ENCODE measurements around the gene GLP2R.

GLP2R gene

DNA sequence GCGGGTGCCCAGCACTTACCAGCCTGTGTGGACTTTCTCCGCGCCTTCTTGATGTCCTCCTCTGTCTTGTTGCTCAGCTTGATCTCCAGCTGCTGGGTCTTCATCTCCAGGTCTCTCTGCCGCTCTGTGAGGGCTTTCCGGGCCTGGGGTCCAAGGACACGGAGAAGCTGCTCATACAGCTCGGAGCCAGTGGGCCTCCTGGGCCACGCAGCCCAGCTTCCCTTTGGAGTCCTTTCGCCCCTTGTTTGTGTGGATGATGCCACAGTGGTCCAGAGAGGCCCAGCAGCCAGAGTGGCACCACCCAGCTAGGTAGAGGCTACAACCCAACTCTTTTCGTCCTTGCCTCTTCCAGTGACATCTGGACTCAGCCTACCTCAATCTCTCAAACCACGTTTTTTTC is 99.7 kb downstream of the GLP2R start:
- Histone ChIP-seq H3K27ac (ENCODE audit: low read depth, low read length) (no peak overlapping the region), H3K9ac (ENCODE audit: low read length) (no peak overlapping the region), H3K36me3 (ENCODE audit: control insufficient read depth, insufficient read depth, low read length) (peaks cover 5% of the 10 kb centered on the region), H3K27me3 (ENCODE audit: control insufficient read depth, insufficient read depth, low read length) (no peaks in the 10 kb centered on the region), H3K4me1 (ENCODE audit: control insufficient read depth, insufficient read depth, low read length) (peaks cover 3% of the 10 kb centered on the region), H3K4me3 (ENCODE audit: low read length) (no peak overlapping the region)

DNA sequence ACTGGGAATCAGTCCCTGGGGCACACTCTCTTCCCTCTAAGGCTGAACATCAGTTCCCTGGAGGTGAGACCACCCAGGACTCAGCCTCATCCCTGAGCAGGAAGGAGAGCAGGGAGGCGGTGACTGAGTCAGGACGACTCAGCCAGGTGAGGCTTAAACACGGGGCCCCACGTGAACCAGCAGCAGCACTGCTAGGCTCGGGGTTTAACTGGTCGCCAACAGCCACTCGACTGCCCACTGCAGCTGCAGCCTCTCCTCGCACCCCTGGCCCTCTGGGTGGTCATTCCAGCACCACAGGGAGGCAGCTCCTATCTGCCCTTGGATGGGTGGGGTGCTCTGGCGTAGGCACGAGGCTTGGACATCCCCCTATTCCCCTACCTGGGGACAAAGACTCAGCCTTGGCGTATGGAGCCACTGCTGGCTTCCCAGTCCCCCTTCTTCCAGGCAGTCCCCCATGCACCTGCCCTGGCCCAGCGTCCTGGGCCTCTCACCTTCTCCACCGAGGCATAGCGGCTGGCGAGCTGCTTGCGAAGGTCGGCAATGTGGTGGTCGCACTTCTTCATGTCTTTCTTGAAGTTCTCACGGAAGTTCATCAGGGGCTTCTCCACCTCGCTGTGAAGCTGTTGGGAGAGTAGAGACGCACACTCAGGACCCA is 100.6 kb downstream of the GLP2R start:
- Histone ChIP-seq H3K36me3 (ENCODE audit: control insufficient read depth, insufficient read depth, low read length) (peaks cover 5% of the 10 kb centered on the region), H3K27ac (ENCODE audit: low read depth, low read length) (no peak overlapping the region)

DNA sequence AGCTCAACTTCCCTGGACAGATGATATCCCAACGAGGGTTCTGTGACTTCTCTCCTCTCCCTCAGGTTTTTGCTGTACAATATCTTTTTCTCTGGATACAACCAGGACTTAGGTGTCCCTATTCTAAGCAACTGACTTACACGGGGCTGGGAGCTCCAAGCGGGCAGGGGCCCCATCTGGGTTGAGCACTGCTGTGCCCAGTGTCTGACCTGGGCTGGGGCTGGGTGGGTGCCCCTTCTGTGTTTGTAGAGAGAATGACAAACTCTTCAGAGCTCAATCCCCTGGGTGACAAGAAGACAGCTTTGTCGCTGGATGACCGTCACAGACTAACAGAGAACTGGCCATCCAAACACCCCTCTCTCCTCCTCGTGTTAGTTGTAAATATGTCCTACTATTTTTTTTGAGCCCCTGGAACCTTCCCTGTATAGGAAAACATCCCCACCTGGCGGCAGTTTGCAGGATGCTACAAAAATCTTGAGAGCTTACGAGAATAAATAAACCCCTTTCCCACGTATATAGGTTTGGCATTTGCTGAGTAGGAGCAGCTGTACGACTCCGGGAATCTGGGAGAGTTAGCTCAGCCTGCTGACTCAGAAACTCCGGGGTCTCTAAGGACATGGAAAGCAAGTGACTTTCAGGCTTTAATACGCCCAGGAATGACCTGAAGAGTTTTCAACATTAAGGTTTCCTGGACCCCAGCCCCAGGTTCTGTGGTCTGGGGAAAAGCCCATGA is 103.0 kb downstream of the GLP2R start:
- H3K27me3 ChIP-seq (ENCODE audit: control insufficient read depth, insufficient read depth, low read length): no peaks in the 10 kb centered on the region
- H3K4me1 ChIP-seq (ENCODE audit: control insufficient read depth, insufficient read depth, low read length): peaks cover 3% of the 10 kb centered on the region
- no peak overlapping the region for H3K9ac ChIP-seq (ENCODE audit: low read length)
- no peak overlapping the region for H3K4me3 ChIP-seq (ENCODE audit: low read length)
- H3K27ac ChIP-seq (ENCODE audit: low read depth, low read length): no peak overlapping the region
- peaks cover 6% of the 10 kb centered on the region for H3K36me3 ChIP-seq (ENCODE audit: control insufficient read depth, insufficient read depth, low read length)

More for the DNA sequence above, 100.6 kb downstream of the GLP2R start:
- no peaks in the 10 kb centered on the region for H3K27me3 ChIP-seq (ENCODE audit: control insufficient read depth, insufficient read depth, low read length)
- H3K9ac ChIP-seq (ENCODE audit: low read length): no peak overlapping the region
- peaks cover 3% of the 10 kb centered on the region for H3K4me1 ChIP-seq (ENCODE audit: control insufficient read depth, insufficient read depth, low read length)
- no peak overlapping the region for H3K4me3 ChIP-seq (ENCODE audit: low read length)

DNA sequence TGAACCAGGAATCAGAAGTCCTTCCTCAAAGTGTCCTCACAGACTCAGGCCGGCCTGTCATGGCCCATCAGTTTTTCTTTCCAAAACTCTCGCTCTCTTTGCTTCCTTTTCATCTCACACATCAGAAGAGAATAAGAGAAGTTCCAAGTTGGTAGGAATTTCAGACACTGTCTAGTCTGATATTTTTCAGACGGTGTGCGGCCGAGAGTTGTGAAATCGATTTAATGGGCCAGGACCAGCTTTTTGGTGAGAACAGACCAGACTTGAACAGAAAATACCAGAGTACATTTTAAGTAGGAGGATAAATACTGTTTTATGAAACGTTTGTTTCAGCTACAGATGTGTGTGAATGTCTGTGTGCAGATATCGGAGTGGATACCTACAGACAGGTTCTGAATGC is 104.1 kb downstream of the GLP2R start:
- no peak overlapping the region for H3K4me3 ChIP-seq (ENCODE audit: low read length)
- no peaks in the 10 kb centered on the region for H3K27me3 ChIP-seq (ENCODE audit: control insufficient read depth, insufficient read depth, low read length)
- no peak overlapping the region for H3K9ac ChIP-seq (ENCODE audit: low read length)
- no peak overlapping the region for H3K27ac ChIP-seq (ENCODE audit: low read depth, low read length)
- peaks cover 9% of the 10 kb centered on the region for H3K36me3 ChIP-seq (ENCODE audit: control insufficient read depth, insufficient read depth, low read length)
- no peaks in the 10 kb centered on the region for H3K4me1 ChIP-seq (ENCODE audit: control insufficient read depth, insufficient read depth, low read length)

DNA sequence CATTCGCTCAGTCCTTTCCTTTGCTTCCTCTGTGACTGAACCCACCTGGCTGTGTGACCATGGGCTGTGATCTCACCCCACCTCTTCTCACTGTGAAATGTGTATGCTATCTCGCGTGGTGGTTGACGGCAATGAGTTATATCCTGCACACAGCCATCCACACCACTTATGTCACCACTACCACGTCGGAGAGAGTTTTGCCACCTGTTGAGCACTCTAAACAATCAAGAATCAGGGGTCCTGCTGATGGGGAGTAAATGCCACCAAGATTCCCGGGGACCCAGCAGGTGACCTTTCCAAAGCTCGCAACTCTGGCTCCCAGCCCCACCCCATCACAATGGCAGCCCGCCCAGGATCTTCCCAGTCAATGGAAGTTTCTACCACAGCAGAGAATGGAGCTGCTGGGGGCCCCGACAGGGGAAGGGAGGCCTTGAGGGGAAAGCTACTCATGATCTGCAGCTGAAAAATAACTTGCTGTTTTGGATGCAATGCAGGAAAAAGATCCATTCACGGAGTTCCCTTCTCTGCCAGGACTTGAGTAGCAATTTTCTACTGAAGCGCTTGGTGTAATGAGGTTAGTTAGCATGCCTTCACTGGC is 105.5 kb downstream of the GLP2R start:
- Histone ChIP-seq H3K27me3 (ENCODE audit: control insufficient read depth, insufficient read depth, low read length) (no peaks in the 10 kb centered on the region), H3K4me1 (ENCODE audit: control insufficient read depth, insufficient read depth, low read length) (no peaks in the 10 kb centered on the region), H3K27ac (ENCODE audit: low read depth, low read length) (no peak overlapping the region), H3K4me3 (ENCODE audit: low read length) (no peak overlapping the region), H3K9ac (ENCODE audit: low read length) (no peak overlapping the region), H3K36me3 (ENCODE audit: control insufficient read depth, insufficient read depth, low read length) (peaks cover 6% of the 10 kb centered on the region)

DNA sequence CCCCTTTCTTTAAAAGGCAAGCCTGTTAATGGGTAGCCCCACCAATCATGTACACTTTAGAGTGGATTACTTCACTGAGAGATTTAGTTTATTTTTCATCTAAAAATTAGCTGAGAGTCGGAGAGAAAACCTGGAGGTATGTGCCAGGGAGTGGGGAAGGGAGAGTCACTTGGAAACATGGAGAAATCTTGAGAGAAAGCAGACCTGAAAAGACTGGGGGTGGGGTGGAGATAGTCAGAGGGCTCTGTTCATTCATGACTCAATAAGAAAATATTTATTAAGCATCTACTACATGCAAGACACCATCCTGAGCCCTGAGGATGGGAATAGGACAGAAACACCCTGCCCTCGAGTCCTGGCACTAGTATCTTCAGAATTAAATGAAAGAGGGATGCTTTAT is 106.8 kb downstream of the GLP2R start:
- Histone ChIP-seq H3K27ac (ENCODE audit: low read depth, low read length) (no peak overlapping the region), H3K9ac (ENCODE audit: low read length) (no peak overlapping the region), H3K4me1 (ENCODE audit: control insufficient read depth, insufficient read depth, low read length) (no peaks in the 10 kb centered on the region), H3K4me3 (ENCODE audit: low read length) (no peak overlapping the region), H3K27me3 (ENCODE audit: control insufficient read depth, insufficient read depth, low read length) (no peaks in the 10 kb centered on the region), H3K36me3 (ENCODE audit: control insufficient read depth, insufficient read depth, low read length) (peaks cover 4% of the 10 kb centered on the region)

DNA sequence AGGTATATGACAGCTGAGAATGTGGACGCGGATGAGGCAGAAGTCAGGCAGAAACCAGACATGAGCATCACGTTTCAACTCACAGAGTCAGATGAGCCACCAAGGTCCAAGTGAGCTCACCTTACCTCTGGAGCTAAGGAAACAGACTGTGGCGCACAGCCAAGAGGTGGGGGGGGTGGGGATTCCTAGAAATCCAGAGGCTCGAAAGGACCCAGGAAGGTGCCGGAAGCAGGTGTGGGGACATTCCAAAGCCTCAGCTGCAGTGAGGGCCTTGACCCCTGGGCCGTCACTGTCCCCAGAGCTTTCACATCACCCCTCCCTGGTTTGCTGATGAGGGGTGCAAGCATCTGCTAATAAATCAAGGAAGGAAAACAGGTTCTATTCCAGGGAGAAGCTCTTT is 108.6 kb downstream of the GLP2R start:
- H3K4me3 ChIP-seq (ENCODE audit: low read length): no peak overlapping the region
- peaks cover 8% of the 10 kb centered on the region for H3K36me3 ChIP-seq (ENCODE audit: control insufficient read depth, insufficient read depth, low read length)
- no peaks in the 10 kb centered on the region for H3K27me3 ChIP-seq (ENCODE audit: control insufficient read depth, insufficient read depth, low read length)
- no peak overlapping the region for H3K27ac ChIP-seq (ENCODE audit: low read depth, low read length)
- no peaks in the 10 kb centered on the region for H3K4me1 ChIP-seq (ENCODE audit: control insufficient read depth, insufficient read depth, low read length)
- H3K9ac ChIP-seq (ENCODE audit: low read length): no peak overlapping the region

DNA sequence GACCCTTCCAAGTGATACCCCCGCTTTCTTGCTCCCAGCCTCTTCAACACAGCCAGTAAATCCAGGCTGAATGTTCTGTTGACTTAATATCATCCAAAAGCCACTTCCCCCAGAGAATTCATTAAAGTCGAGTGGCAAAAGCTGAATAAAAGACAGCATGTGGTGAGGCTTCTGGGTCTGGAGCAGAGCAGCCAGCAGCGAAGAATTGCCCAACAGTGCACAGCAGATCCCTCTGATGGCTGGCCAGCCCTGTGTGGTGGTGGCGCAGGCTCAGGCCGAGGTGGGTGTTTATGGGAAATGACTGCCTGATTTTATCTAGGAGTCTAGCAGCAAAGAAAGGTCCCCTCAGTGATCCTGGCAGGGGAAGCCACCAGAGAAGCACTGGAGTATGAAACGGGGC is 109.7 kb downstream of the GLP2R start:
- H3K4me1 ChIP-seq (ENCODE audit: control insufficient read depth, insufficient read depth, low read length): no peaks in the 10 kb centered on the region
- H3K4me3 ChIP-seq (ENCODE audit: low read length): no peak overlapping the region
- H3K36me3 ChIP-seq (ENCODE audit: control insufficient read depth, insufficient read depth, low read length): peaks cover 8% of the 10 kb centered on the region
- H3K9ac ChIP-seq (ENCODE audit: low read length): no peak overlapping the region
- H3K27ac ChIP-seq (ENCODE audit: low read depth, low read length): no peak overlapping the region
- H3K27me3 ChIP-seq (ENCODE audit: control insufficient read depth, insufficient read depth, low read length): no peaks in the 10 kb centered on the region

DNA sequence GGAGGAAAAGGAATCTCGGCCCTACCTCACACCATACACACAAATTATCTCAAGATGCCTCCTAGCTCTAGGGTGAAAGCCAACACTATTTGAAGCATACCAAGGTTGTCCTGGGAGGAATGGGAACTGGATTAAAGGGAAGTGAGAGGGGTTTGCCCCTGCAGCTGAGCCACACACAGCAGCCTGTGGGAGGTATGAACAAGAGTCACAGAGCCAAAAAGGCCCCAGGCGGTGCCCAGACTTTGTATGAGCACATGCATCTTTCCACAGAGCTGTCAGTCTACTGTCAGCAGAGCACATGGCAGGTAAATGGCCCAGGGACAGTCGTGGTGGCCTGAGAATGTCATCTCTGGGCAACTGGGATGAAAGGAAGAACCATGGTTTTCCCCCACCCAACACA is 110.4 kb downstream of the GLP2R start:
- H3K9ac ChIP-seq (ENCODE audit: low read length): no peak overlapping the region
- no peaks in the 10 kb centered on the region for H3K27me3 ChIP-seq (ENCODE audit: control insufficient read depth, insufficient read depth, low read length)
- no peak overlapping the region for H3K4me3 ChIP-seq (ENCODE audit: low read length)
- H3K36me3 ChIP-seq (ENCODE audit: control insufficient read depth, insufficient read depth, low read length): peaks cover 8% of the 10 kb centered on the region
- H3K27ac ChIP-seq (ENCODE audit: low read depth, low read length): no peak overlapping the region
- H3K4me1 ChIP-seq (ENCODE audit: control insufficient read depth, insufficient read depth, low read length): no peaks in the 10 kb centered on the region

DNA sequence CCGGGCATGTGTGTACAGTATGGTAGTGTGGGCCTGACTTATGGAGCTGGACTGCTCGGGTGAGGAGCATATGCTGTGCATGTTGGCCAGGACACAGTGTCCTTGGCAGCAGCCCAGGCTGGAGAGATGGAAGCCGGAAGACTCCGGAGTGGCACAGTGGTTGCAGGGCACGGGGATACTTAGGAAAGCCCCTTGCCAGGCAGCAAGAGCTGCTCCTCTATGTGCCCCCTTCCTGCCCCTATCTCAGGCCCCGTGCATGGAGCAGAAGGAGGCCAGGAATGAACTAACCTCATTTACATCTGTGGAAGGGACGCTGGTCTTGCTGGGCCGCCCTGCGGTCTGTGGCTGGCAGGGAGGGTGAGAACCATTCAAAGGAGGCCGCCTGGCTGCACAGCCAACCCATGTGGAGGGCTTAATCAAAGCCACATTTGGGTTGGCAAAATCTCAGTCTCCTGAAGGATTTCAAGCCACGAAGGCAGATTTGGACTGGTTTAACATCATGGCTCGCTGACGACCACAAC is 111.6 kb downstream of the GLP2R start:
- Histone ChIP-seq H3K36me3 (ENCODE audit: control insufficient read depth, insufficient read depth, low read length) (peaks cover 8% of the 10 kb centered on the region), H3K4me1 (ENCODE audit: control insufficient read depth, insufficient read depth, low read length) (no peaks in the 10 kb centered on the region), H3K9ac (ENCODE audit: low read length) (no peak overlapping the region), H3K27ac (ENCODE audit: low read depth, low read length) (no peak overlapping the region), H3K4me3 (ENCODE audit: low read length) (no peak overlapping the region), H3K27me3 (ENCODE audit: control insufficient read depth, insufficient read depth, low read length) (no peaks in the 10 kb centered on the region)

DNA sequence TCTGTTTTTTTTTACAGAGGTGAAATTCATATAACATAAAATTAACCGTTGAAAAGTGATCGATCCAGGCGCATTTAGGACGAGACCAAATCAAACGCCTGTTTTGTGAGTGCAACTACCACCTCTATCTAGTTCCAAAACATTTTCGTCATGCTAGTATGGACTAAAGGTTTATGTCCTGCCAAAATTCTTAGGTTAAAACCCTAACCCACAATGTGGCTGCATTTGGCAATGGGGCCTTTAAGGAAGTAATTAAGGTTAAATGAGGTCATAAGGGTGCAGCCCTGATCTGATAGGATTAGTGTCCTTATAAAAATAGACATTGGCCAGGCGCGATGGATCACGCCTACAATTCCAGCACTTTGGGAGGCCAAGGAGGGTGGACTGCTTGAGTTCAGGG is 112.2 kb downstream of the GLP2R start:
- no peak overlapping the region for H3K9ac ChIP-seq (ENCODE audit: low read length)

DNA sequence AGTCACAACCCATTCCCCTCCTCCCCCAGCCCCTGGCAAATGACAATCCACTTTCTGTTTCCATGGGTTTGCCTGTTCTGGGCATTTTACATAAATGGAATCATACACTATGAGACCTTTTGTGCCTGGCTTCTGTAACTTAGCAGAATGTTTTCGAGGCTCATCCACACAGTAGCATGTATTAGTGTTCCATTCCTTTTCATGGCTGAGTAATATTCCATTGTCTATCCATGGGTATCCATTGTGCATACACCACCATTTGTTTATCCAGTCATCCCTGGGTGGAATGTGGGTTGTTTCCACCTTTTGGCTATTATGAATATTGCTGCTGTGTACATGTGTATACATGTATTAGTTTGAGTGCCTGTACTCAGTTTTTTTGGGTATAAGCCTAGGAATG is 113.0 kb downstream of the GLP2R start:
- H3K27ac ChIP-seq (ENCODE audit: low read depth, low read length): no peak overlapping the region
- no peak overlapping the region for H3K9ac ChIP-seq (ENCODE audit: low read length)
- H3K27me3 ChIP-seq (ENCODE audit: control insufficient read depth, insufficient read depth, low read length): no peaks in the 10 kb centered on the region
- peaks cover 10% of the 10 kb centered on the region for H3K36me3 ChIP-seq (ENCODE audit: control insufficient read depth, insufficient read depth, low read length)
- no peak overlapping the region for H3K4me3 ChIP-seq (ENCODE audit: low read length)
- no peaks in the 10 kb centered on the region for H3K4me1 ChIP-seq (ENCODE audit: control insufficient read depth, insufficient read depth, low read length)

More for the DNA sequence above, 112.2 kb downstream of the GLP2R start:
- Histone ChIP-seq H3K4me1 (ENCODE audit: control insufficient read depth, insufficient read depth, low read length) (no peaks in the 10 kb centered on the region), H3K27me3 (ENCODE audit: control insufficient read depth, insufficient read depth, low read length) (no peaks in the 10 kb centered on the region), H3K36me3 (ENCODE audit: control insufficient read depth, insufficient read depth, low read length) (peaks cover 9% of the 10 kb centered on the region), H3K27ac (ENCODE audit: low read depth, low read length) (no peak overlapping the region), H3K4me3 (ENCODE audit: low read length) (no peak overlapping the region)
